Erythroblast (primary cell): ENCODE results near the gene SPACA6.

Source experiments
- DNase-seq, 2 experiments: peaks; one replicate each; lab custom pipeline; 2025; lab: John Stamatoyannopoulos, UW
- GATA1 ChIP-seq: IDR thresholded peaks from 2 replicates; pipeline ENCODE4 v1.6.1; 2011; ENCODE audit warnings: low read depth, mild to moderate bottlenecking, control low read depth, low read length, moderate library complexity
- POLR2A ChIP-seq: IDR thresholded peaks from 2 replicates; pipeline ENCODE4 v1.6.1; 2011; ENCODE audit warnings: mild to moderate bottlenecking, low read length

The SPACA6 gene

DNA sequence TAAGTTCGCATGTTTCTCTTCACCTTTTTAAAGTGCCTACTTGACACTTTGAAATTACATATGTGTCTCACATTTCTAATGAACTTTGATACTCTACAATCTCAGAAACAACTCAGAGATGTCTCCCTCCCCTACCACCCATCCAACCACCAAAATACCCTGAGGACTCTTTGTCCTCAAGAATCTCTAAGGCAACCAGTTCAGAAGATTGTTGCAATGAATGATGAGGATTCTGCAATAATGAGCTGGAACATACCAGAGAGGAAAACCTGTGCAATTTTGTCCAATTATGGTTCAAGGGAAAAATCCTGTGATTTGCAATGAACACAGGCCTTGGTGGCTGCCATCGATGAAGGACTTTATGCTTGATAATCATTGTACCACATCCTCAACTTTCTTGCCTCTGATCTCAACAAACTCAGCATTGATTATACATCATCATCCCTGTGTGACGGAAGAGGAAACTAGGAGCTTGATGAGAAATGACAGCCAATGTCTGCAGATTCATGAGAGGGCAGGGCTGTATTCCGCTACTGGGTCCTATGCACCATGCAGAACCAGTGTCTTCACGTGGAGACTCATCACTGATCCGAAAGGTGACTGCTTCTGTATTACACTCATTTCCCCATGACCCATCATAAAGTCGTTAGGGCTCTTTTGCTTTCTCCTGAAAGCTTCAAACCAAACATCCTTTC lies 57.4 kb downstream of the SPACA6 start:
- DNase-seq, result no peak
- TF ChIP-seq POLR2A (no peak), GATA1 (no peak)

DNA sequence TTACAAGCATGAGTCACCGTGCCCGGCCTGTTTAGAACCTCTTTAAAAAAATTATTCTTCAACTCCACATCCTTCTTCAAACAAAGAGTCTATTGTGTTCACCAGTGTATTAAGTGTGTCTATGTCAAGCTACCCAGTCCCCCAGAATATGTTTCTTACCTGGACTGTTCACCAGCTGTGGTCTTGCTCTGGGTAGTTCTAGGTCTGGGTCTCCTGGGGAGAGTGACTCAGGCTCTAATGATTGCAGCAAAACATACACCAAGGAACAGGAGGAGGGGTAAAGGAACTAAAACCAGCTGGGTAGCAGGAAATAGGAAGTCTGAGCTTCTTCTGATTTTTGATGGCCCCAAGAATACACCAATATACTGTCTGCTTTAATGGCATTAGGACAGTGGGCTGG lies 58.5 kb downstream of the SPACA6 start, which contains the start of gene FPR1:
FPR1 (minus strand) TSS at position 224 of the 400 bp plus-strand sequence. CDS start 4,884 bp downstream, outside the sequence.
- TF ChIP-seq POLR2A (no peak), GATA1 (no peak)
- DNase-seq, result no peak

DNA sequence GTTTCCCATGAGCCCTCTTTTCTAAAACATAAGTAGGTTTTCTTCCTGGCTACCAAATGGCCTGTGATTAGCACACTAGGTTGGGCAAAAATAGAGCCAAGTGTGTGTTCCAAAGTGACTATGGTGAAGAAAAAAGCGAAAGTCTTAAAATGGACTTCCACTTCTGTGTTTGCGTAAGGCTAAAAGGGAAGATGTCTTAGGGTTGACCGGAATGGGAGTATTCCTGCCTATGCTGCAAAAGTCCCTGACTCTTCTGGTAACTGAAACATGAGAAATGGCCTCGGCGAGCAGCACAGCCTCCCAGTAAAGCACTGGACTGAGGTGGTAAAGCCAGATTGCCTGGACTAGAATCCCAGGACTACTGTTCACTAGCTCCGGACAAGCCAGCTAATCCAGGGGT lies 61.0 kb downstream of the SPACA6 start:
- TF ChIP-seq POLR2A, result no peak
- TF ChIP-seq GATA1, result no peak
- no peak for DNase-seq

DNA sequence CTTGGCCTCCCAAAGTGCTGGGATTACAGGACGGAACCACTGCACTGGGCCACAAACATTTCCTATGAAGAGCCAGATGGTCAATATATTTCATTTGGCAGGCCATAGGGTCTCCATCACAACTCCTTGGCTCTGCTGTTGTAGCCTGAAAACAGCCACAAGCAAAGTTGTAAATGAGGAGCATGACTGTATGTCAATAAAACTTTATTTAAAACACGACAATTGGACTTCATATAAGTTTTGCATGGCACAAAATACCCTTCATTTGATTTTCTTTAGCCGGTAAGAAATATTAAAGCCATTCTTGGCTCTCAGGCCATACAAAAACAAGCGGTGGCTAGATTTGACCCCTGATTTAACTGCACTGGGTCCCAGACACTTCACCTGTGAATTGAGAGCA lies 61.6 kb downstream of the SPACA6 start:
- DNase-seq, result no peak
- TF ChIP-seq GATA1 (no peak), POLR2A (no peak)
